HEK293 (cell line): ENCODE data around the gene CBY2.

ENCODE experiments used
- BCL11A ChIP-seq: fragments of 450-650 bp; formaldehyde crosslinking; IDR thresholded peaks from 2 replicates; pipeline ENCODE4 v1.5.1; 2016; ENCODE audit warnings: low read depth, missing biosample characterization, missing genetic modification characterization
- KLF10 ChIP-seq: fragments of 450-650 bp; IDR thresholded peaks from 2 replicates; pipeline ENCODE4 v1.5.1; 2018; ENCODE audit warnings: missing biosample characterization, mild to moderate bottlenecking, missing genetic modification characterization
- ZBTB17 ChIP-seq: fragments of 450-650 bp; formaldehyde crosslinking; IDR thresholded peaks from 2 replicates; pipeline ENCODE4 v1.5.1; 2016; ENCODE audit warnings: missing biosample characterization, missing genetic modification characterization
- ZBTB49 ChIP-seq: fragments of 450-650 bp; formaldehyde crosslinking; IDR thresholded peaks from 2 replicates; pipeline ENCODE4 v1.5.1; 2016; ENCODE audit warnings: missing biosample characterization, missing genetic modification characterization, low read depth
- ZNF223 ChIP-seq: fragments of 450-650 bp; formaldehyde crosslinking; IDR thresholded peaks from 2 replicates; pipeline ENCODE4 v1.5.1; 2016; ENCODE audit warnings: missing biosample characterization, missing genetic modification characterization
- ZNF350 ChIP-seq: fragments of 450-650 bp; formaldehyde crosslinking; IDR thresholded peaks from 2 replicates; pipeline ENCODE4 v1.5.0; 2017; ENCODE audit warnings: missing biosample characterization, mild to moderate bottlenecking, missing genetic modification characterization
- ZNF354C ChIP-seq: fragments of 450-650 bp; formaldehyde crosslinking; IDR thresholded peaks from 2 replicates; pipeline ENCODE4 v1.5.1; 2016; ENCODE audit warnings: missing biosample characterization, missing genetic modification characterization, low read depth, borderline replicate concordance
- ZNF645 ChIP-seq: fragments of 450-650 bp; formaldehyde crosslinking; IDR thresholded peaks from 2 replicates; pipeline ENCODE4; 2016; ENCODE audit warnings: missing biosample characterization, missing genetic modification characterization
- TF ChIP-seq, protein P1 (sequence below): sonication (generic); formaldehyde crosslinking; IDR thresholded peaks from 2 replicates; pipeline ENCODE4 v1.8.1; 2022; ENCODE audit warnings: mild to moderate bottlenecking, moderate library complexity, missing genetic modification reagents
- TF ChIP-seq, protein P2 (sequence below): fragments of 450-650 bp; formaldehyde crosslinking; IDR thresholded peaks from 2 replicates; pipeline ENCODE4 v1.5.1; 2016; ENCODE audit warnings: missing biosample characterization, missing genetic modification characterization
- TF ChIP-seq, protein P3 (sequence below): fragments of 450-650 bp; IDR thresholded peaks from 2 replicates; pipeline ENCODE4 v1.5.1; 2018; ENCODE audit warnings: missing biosample characterization, mild to moderate bottlenecking, missing genetic modification characterization
- TF ChIP-seq, protein P4 (sequence below): fragments of 450-650 bp; formaldehyde crosslinking; IDR thresholded peaks from 2 replicates; pipeline ENCODE4 v1.5.1; 2016; ENCODE audit warnings: missing biosample characterization, missing genetic modification characterization
- TF ChIP-seq, protein P5 (sequence below): fragments of 450-650 bp; formaldehyde crosslinking; IDR thresholded peaks from 2 replicates; pipeline ENCODE4 v1.5.1; 2016; ENCODE audit warnings: missing biosample characterization, missing genetic modification characterization

GRCh38 chr13:45659536-45659935 lies 42.6 kb upstream of the CBY2 start:
- TF ChIP-seq, protein P1, sequence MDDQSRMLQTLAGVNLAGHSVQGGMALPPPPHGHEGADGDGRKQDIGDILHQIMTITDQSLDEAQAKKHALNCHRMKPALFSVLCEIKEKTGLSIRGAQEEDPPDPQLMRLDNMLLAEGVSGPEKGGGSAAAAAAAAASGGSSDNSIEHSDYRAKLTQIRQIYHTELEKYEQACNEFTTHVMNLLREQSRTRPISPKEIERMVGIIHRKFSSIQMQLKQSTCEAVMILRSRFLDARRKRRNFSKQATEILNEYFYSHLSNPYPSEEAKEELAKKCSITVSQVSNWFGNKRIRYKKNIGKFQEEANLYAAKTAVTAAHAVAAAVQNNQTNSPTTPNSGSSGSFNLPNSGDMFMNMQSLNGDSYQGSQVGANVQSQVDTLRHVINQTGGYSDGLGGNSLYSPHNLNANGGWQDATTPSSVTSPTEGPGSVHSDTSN (CRISPR knock-in tag), result no peak
- TF ChIP-seq ZBTB49 (tag by site-specific recombination) (no peak), BCL11A (tag by site-specific recombination) (no peak), ZNF354C (tag by site-specific recombination) (no peak), ZNF350 (tag by site-specific recombination) (no peak), ZBTB17 (tag by site-specific recombination) (no peak), ZNF645 (tag by site-specific recombination) (no peak), ZNF223 (no peak), KLF10 (tag by site-specific recombination) (no peak)
- TF ChIP-seq, protein P2, sequence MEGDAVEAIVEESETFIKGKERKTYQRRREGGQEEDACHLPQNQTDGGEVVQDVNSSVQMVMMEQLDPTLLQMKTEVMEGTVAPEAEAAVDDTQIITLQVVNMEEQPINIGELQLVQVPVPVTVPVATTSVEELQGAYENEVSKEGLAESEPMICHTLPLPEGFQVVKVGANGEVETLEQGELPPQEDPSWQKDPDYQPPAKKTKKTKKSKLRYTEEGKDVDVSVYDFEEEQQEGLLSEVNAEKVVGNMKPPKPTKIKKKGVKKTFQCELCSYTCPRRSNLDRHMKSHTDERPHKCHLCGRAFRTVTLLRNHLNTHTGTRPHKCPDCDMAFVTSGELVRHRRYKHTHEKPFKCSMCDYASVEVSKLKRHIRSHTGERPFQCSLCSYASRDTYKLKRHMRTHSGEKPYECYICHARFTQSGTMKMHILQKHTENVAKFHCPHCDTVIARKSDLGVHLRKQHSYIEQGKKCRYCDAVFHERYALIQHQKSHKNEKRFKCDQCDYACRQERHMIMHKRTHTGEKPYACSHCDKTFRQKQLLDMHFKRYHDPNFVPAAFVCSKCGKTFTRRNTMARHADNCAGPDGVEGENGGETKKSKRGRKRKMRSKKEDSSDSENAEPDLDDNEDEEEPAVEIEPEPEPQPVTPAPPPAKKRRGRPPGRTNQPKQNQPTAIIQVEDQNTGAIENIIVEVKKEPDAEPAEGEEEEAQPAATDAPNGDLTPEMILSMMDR, result no peak
- TF ChIP-seq, protein P3, sequence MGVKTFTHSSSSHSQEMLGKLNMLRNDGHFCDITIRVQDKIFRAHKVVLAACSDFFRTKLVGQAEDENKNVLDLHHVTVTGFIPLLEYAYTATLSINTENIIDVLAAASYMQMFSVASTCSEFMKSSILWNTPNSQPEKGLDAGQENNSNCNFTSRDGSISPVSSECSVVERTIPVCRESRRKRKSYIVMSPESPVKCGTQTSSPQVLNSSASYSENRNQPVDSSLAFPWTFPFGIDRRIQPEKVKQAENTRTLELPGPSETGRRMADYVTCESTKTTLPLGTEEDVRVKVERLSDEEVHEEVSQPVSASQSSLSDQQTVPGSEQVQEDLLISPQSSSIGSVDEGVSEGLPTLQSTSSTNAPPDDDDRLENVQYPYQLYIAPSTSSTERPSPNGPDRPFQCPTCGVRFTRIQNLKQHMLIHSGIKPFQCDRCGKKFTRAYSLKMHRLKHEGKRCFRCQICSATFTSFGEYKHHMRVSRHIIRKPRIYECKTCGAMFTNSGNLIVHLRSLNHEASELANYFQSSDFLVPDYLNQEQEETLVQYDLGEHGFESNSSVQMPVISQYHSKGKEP (tag by site-specific recombination), result no peak
- TF ChIP-seq, protein P4, sequence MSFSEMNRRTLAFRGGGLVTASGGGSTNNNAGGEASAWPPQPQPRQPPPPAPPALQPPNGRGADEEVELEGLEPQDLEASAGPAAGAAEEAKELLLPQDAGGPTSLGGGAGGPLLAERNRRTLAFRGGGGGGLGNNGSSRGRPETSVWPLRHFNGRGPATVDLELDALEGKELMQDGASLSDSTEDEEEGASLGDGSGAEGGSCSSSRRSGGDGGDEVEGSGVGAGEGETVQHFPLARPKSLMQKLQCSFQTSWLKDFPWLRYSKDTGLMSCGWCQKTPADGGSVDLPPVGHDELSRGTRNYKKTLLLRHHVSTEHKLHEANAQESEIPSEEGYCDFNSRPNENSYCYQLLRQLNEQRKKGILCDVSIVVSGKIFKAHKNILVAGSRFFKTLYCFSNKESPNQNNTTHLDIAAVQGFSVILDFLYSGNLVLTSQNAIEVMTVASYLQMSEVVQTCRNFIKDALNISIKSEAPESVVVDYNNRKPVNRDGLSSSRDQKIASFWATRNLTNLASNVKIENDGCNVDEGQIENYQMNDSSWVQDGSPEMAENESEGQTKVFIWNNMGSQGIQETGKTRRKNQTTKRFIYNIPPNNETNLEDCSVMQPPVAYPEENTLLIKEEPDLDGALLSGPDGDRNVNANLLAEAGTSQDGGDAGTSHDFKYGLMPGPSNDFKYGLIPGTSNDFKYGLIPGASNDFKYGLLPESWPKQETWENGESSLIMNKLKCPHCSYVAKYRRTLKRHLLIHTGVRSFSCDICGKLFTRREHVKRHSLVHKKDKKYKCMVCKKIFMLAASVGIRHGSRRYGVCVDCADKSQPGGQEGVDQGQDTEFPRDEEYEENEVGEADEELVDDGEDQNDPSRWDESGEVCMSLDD (tag by site-specific recombination), result no peak
- TF ChIP-seq, protein P5, sequence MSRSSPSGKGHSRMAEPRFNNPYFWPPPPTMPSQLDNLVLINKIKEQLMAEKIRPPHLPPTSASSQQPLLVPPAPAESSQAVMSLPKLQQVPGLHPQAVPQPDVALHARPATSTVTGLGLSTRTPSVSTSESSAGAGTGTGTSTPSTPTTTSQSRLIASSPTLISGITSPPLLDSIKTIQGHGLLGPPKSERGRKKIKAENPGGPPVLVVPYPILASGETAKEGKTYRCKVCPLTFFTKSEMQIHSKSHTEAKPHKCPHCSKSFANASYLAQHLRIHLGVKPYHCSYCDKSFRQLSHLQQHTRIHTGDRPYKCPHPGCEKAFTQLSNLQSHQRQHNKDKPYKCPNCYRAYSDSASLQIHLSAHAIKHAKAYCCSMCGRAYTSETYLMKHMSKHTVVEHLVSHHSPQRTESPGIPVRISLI (tag by site-specific recombination), result no peak
